ENCODE results near the gene NFIL3.

Gene NFIL3

GRCh38 chr9:91364005-91364404 is 59.6 kb downstream of the NFIL3 start:
- H2BK5ac ChIP-seq (ENCODE audit: low read length) = no peak overlapping the region
- H3K56ac ChIP-seq (ENCODE audit: low read length) = no peak overlapping the region
- H3K4me3 ChIP-seq (ENCODE audit: low read length) = no peak overlapping the region
- no peak overlapping the region for H2AK5ac ChIP-seq (ENCODE audit: low read length)
- no peak for DNase-seq
- H3K4ac ChIP-seq (ENCODE audit: low read depth, low read length) = no peak overlapping the region
- H3K27ac ChIP-seq (ENCODE audit: low read depth, low read length) = no peak overlapping the region
- no peak overlapping the region for H3K9ac ChIP-seq (ENCODE audit: low read length)
- no peaks in the 10 kb centered on the region for H3K36me3 ChIP-seq (ENCODE audit: control insufficient read depth, insufficient read depth, low read length)
- H3K4me1 ChIP-seq (ENCODE audit: control insufficient read depth, low read depth, low read length) = peaks cover 2% of the 10 kb centered on the region
- H3K79me2 ChIP-seq (ENCODE audit: control insufficient read depth, insufficient read depth, low read length) = peaks cover 14% of the 10 kb centered on the region
- H4K8ac ChIP-seq (ENCODE audit: low read depth, low read length) = no peak overlapping the region
- WGBS (ENCODE audit: extremely low coverage, insufficient coverage, low lambda C conversion rate) = no CpG with 5 or more reads among the region's 7 CpGs
- no peak overlapping the region for H2BK120ac ChIP-seq (ENCODE audit: low read depth, low read length)
- no peak overlapping the region for H3K4me2 ChIP-seq (ENCODE audit: low read length)
- no peak overlapping the region for H2BK15ac ChIP-seq (replicated peaks; ENCODE audit: low read depth)
- H3K18ac ChIP-seq (ENCODE audit: low read length) = no peak overlapping the region
- no peak overlapping the region for H3K23ac ChIP-seq (ENCODE audit: low read length)
- peaks cover 2% of the 10 kb centered on the region for H3K79me1 ChIP-seq (ENCODE audit: low read length)
- H4K5ac ChIP-seq (ENCODE audit: low read length) = no peak overlapping the region
- H3K27me3 ChIP-seq (ENCODE audit: insufficient read depth, low read length, poor library complexity) = no peaks in the 10 kb centered on the region

- peak overlapping the region; percentile 16 for H3K9ac ChIP-seq (ENCODE audit: low read length)
- no peak overlapping the region for H3K27ac ChIP-seq (ENCODE audit: low read depth, low read length)
- no peak overlapping the region for H2BK5ac ChIP-seq (ENCODE audit: low read length)
- H4K5ac ChIP-seq (ENCODE audit: low read length) = no peak overlapping the region
- no peak overlapping the region for H3K4me3 ChIP-seq (ENCODE audit: low read length)
- no peak overlapping the region for H4K8ac ChIP-seq (ENCODE audit: low read depth, low read length)
- H3K4ac ChIP-seq (ENCODE audit: low read depth, low read length) = peak overlapping the region; percentile 59
- H3K4me1 ChIP-seq (ENCODE audit: control insufficient read depth, low read depth, low read length) = peaks cover 2% of the 10 kb centered on the region
- H2BK15ac ChIP-seq (replicated peaks; ENCODE audit: low read depth) = no peak overlapping the region
- no peak overlapping the region for H2BK120ac ChIP-seq (ENCODE audit: low read depth, low read length)
- DNase-seq = no peak
- H2AK5ac ChIP-seq (ENCODE audit: low read length) = no peak overlapping the region
- no CpG with 5 or more reads among the region's 15 CpGs for WGBS (ENCODE audit: extremely low coverage, insufficient coverage, low lambda C conversion rate)
- H3K56ac ChIP-seq (ENCODE audit: low read length) = peak overlapping the region; percentile 8
- H3K18ac ChIP-seq (ENCODE audit: low read length) = no peak overlapping the region
- H3K27me3 ChIP-seq (ENCODE audit: insufficient read depth, low read length, poor library complexity) = no peaks in the 10 kb centered on the region
- peaks cover 29% of the 10 kb centered on the region for H3K79me2 ChIP-seq (ENCODE audit: control insufficient read depth, insufficient read depth, low read length)
- no peaks in the 10 kb centered on the region for H3K36me3 ChIP-seq (ENCODE audit: control insufficient read depth, insufficient read depth, low read length)
- no peak overlapping the region for H3K4me2 ChIP-seq (ENCODE audit: low read length)
- no peak overlapping the region for H3K23ac ChIP-seq (ENCODE audit: low read length)
- H3K79me1 ChIP-seq (ENCODE audit: low read length) = peaks cover 2% of the 10 kb centered on the region
These were observed 61.5 kb downstream of the NFIL3 start for GRCh38 chr9:91362051-91362611.

GRCh38 chr9:91361291-91362050 is 62.2 kb downstream of the NFIL3 start, which contains the start of gene AUH:
Gene AUH, minus strand, starts transcription at chr9:91361918. Its CDS starts 29 bp downstream, at chr9:91361889.
- H2BK120ac ChIP-seq (ENCODE audit: low read depth, low read length) = no peak within 1 kb of the TSS
- H3K23ac ChIP-seq (ENCODE audit: low read length) = no peak within 1 kb of the TSS
- peak within 1 kb of the TSS; percentile 83 for H3K18ac ChIP-seq (ENCODE audit: low read length)
- peak within 1 kb of the TSS; percentile 50 for H3K4me2 ChIP-seq (ENCODE audit: low read length)
- H3K79me2 ChIP-seq (ENCODE audit: control insufficient read depth, insufficient read depth, low read length) = peaks cover 34% of the 10 kb centered on the region
- H3K27me3 ChIP-seq (ENCODE audit: insufficient read depth, low read length, poor library complexity) = no peaks in the 10 kb centered on the region
- peak; percentile 88 for DNase-seq
- H2BK15ac ChIP-seq (replicated peaks; ENCODE audit: low read depth) = no peak within 1 kb of the TSS
- no peak within 1 kb of the TSS for H4K8ac ChIP-seq (ENCODE audit: low read depth, low read length)
- no peak within 1 kb of the TSS for H2AK5ac ChIP-seq (ENCODE audit: low read length)
- H3K4me1 ChIP-seq (ENCODE audit: control insufficient read depth, low read depth, low read length) = peaks cover 2% of the 10 kb centered on the region
- H3K56ac ChIP-seq (ENCODE audit: low read length) = peak within 1 kb of the TSS; percentile 86
- H3K27ac ChIP-seq (ENCODE audit: low read depth, low read length) = peak within 1 kb of the TSS; percentile 34
- no peak within 1 kb of the TSS for H2BK5ac ChIP-seq (ENCODE audit: low read length)
- H3K4ac ChIP-seq (ENCODE audit: low read depth, low read length) = peak within 1 kb of the TSS; percentile 59
- no peak within 1 kb of the TSS for H4K5ac ChIP-seq (ENCODE audit: low read length)
- no CpG with 5 or more reads among the region's 82 CpGs for WGBS (ENCODE audit: extremely low coverage, insufficient coverage, low lambda C conversion rate)
- no peaks in the 10 kb centered on the region for H3K36me3 ChIP-seq (ENCODE audit: control insufficient read depth, insufficient read depth, low read length)
- H3K79me1 ChIP-seq (ENCODE audit: low read length) = peaks cover 2% of the 10 kb centered on the region
- H3K4me3 ChIP-seq (ENCODE audit: low read length) = peak within 1 kb of the TSS; percentile 73
- H3K9ac ChIP-seq (ENCODE audit: low read length) = peak within 1 kb of the TSS; percentile 76

GRCh38 chr9:91360551-91361290 is 62.9 kb downstream of the NFIL3 start:
- Histone ChIP-seq H3K9ac (ENCODE audit: low read length) (peak overlapping the region; percentile 76), H3K36me3 (ENCODE audit: control insufficient read depth, insufficient read depth, low read length) (no peaks in the 10 kb centered on the region), H3K18ac (ENCODE audit: low read length) (no peak overlapping the region), H3K4me3 (ENCODE audit: low read length) (peak overlapping the region; percentile 73), H4K8ac (ENCODE audit: low read depth, low read length) (no peak overlapping the region), H2BK15ac (replicated peaks; ENCODE audit: low read depth) (no peak overlapping the region), H2BK120ac (ENCODE audit: low read depth, low read length) (no peak overlapping the region), H3K23ac (ENCODE audit: low read length) (no peak overlapping the region), H3K79me1 (ENCODE audit: low read length) (peaks cover 2% of the 10 kb centered on the region), H2BK5ac (ENCODE audit: low read length) (no peak overlapping the region), H2AK5ac (ENCODE audit: low read length) (no peak overlapping the region), H3K27ac (ENCODE audit: low read depth, low read length) (no peak overlapping the region), H3K56ac (ENCODE audit: low read length) (peak overlapping the region; percentile 86), H3K4ac (ENCODE audit: low read depth, low read length) (no peak overlapping the region), H4K5ac (ENCODE audit: low read length) (no peak overlapping the region), H3K79me2 (ENCODE audit: control insufficient read depth, insufficient read depth, low read length) (peaks cover 36% of the 10 kb centered on the region), H3K4me2 (ENCODE audit: low read length) (peak overlapping the region; percentile 50), H3K27me3 (ENCODE audit: insufficient read depth, low read length, poor library complexity) (no peaks in the 10 kb centered on the region), H3K4me1 (ENCODE audit: control insufficient read depth, low read depth, low read length) (peaks cover 2% of the 10 kb centered on the region)
- peak; percentile 84 for DNase-seq
- WGBS (ENCODE audit: extremely low coverage, insufficient coverage, low lambda C conversion rate) = no CpG with 5 or more reads among the region's 10 CpGs

DNA sequence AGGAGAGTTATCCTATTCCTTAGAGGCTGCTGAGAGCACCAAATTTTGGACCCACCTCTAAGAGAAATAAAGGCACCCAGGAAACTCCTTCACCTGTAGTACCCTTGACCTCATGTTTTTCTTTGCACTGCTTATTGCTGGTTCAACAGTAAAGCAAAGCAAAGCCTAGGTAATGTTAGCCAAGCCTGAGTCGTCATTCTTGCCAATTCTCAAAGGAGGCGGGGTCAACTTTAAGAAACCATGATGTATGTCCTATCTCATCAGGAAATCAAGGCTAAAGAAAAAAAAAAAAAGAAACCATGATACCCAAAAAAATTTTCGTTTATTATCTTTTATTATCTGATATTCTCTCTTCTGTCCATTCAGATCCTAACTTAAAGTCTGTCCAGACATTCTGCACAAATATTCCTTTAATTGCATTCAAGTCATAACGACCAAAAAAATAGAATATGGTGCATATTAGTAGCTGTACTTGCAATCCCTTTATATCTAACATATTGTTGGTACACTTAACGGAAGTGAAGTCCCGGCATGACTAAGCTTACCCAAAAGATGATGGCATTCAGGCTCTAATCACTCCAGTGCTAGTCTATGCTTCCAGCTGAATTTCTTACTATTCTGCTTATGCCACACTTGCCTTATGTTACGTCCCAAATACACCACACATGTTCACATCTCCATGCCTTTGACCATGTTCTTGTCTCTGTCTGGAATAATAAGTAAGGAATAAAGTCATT is 63.7 kb downstream of the NFIL3 start:
- H3K18ac ChIP-seq (ENCODE audit: low read length) = no peak overlapping the region
- no peak overlapping the region for H3K56ac ChIP-seq (ENCODE audit: low read length)
- no peak overlapping the region for H2BK120ac ChIP-seq (ENCODE audit: low read depth, low read length)
- no peak overlapping the region for H3K4ac ChIP-seq (ENCODE audit: low read depth, low read length)
- DNase-seq = no peak
- H4K5ac ChIP-seq (ENCODE audit: low read length) = no peak overlapping the region
- peaks cover 2% of the 10 kb centered on the region for H3K79me1 ChIP-seq (ENCODE audit: low read length)
- no peak overlapping the region for H2BK5ac ChIP-seq (ENCODE audit: low read length)
- peaks cover 2% of the 10 kb centered on the region for H3K4me1 ChIP-seq (ENCODE audit: control insufficient read depth, low read depth, low read length)
- no peak overlapping the region for H3K4me2 ChIP-seq (ENCODE audit: low read length)
- no CpG with 5 or more reads among the region's 7 CpGs for WGBS (ENCODE audit: extremely low coverage, insufficient coverage, low lambda C conversion rate)
- peaks cover 36% of the 10 kb centered on the region for H3K79me2 ChIP-seq (ENCODE audit: control insufficient read depth, insufficient read depth, low read length)
- H3K4me3 ChIP-seq (ENCODE audit: low read length) = no peak overlapping the region
- peak overlapping the region; percentile 3 for H3K9ac ChIP-seq (ENCODE audit: low read length)
- no peaks in the 10 kb centered on the region for H3K27me3 ChIP-seq (ENCODE audit: insufficient read depth, low read length, poor library complexity)
- H3K27ac ChIP-seq (ENCODE audit: low read depth, low read length) = no peak overlapping the region
- H3K36me3 ChIP-seq (ENCODE audit: control insufficient read depth, insufficient read depth, low read length) = no peaks in the 10 kb centered on the region
- no peak overlapping the region for H3K23ac ChIP-seq (ENCODE audit: low read length)
- no peak overlapping the region for H4K8ac ChIP-seq (ENCODE audit: low read depth, low read length)
- H2AK5ac ChIP-seq (ENCODE audit: low read length) = no peak overlapping the region
- no peak overlapping the region for H2BK15ac ChIP-seq (replicated peaks; ENCODE audit: low read depth)
